ENCODE results near the gene C19orf85. TPM values are rescaled to one million over a fixed set of nuclear protein-coding genes. Genes with fewer than 3 reads are reported as not detected.

The C19orf85 gene
- total and polyA plus RNA-seq, 9 donors = not detected

GRCh38 chr19:55461259-55461973 is 3.1 kb downstream of the C19orf85 start, which contains the start of gene ISOC2:
ISOC2 (minus strand) TSS chr19:55461642; CDS start chr19:55456486, 5,156 bp downstream.
- Histone ChIP-seq H3K36me3 (no peaks in the 10 kb centered on the region), H3K27me3 (no peaks in the 10 kb centered on the region), H3K27ac (peak within 1 kb of the TSS; percentile 64 to 72), H3K4me3 (peak within 1 kb of the TSS; percentile 60), H3K9me3 (no peaks in the 10 kb centered on the region), H3K4me1 (ENCODE audit: insufficient read depth) (no peaks in the 10 kb centered on the region)
- intact Hi-C loops (cut with DNase I) = loop anchor here in 1 of 4 donors (5.0 kb wide), 2 partner anchors 41 to 74 kb away; partner anchors contain the start of gene RPL28
- TF ChIP-seq, protein P1, sequence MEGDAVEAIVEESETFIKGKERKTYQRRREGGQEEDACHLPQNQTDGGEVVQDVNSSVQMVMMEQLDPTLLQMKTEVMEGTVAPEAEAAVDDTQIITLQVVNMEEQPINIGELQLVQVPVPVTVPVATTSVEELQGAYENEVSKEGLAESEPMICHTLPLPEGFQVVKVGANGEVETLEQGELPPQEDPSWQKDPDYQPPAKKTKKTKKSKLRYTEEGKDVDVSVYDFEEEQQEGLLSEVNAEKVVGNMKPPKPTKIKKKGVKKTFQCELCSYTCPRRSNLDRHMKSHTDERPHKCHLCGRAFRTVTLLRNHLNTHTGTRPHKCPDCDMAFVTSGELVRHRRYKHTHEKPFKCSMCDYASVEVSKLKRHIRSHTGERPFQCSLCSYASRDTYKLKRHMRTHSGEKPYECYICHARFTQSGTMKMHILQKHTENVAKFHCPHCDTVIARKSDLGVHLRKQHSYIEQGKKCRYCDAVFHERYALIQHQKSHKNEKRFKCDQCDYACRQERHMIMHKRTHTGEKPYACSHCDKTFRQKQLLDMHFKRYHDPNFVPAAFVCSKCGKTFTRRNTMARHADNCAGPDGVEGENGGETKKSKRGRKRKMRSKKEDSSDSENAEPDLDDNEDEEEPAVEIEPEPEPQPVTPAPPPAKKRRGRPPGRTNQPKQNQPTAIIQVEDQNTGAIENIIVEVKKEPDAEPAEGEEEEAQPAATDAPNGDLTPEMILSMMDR (IDR thresholded peaks at IDR 0.05) = no peak
- peak; percentile 82 for TF ChIP-seq POLR2A (IDR thresholded peaks at IDR 0.05)
- TF ChIP-seq EP300 (IDR thresholded peaks at IDR 0.05) = peak; percentile 12
- WGBS, 3 donors = 0% methylated on average over 53 to 54 of the region's 54 CpGs
- peak; percentile 100 for DNase-seq

DNA sequence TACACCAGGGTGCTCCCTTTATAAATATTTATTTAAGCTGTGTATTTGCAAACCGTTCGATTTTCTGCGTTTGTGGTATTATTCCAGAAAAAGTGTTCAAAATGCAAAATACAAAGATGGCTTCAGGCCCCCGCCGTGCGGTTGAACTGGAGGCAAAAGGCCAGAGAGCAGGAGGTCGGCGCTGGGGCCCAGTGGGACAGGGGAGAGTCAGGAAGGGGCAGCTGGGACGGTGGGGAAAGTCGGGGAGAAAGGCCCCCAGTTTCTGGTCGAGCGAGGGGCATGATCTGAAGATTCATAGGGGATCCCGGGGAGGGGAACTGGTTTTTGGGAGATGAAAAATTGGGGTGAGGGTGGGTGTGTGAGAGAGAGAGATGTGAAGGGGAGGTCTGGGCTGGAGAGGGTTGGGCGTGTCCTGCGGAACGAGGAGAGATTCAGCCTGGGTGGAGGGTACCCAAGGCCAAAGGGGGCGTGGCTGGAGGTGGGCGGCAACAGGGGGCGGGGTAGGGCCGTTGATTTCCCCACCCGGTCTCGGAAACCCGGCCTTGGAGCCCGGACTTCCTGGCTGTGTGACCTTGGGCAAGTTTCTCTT is 3.8 kb downstream of the C19orf85 start:
- TF ChIP-seq EP300 (IDR thresholded peaks at IDR 0.05) (no peak), POLR2A (IDR thresholded peaks at IDR 0.05) (no peak)
- TF ChIP-seq, protein P1 (IDR thresholded peaks at IDR 0.05) = no peak
- H3K27ac ChIP-seq = peak overlapping the region; percentile 64 to 72
- H3K4me3 ChIP-seq = peak overlapping the region; percentile 50
- no peaks in the 10 kb centered on the region for H3K4me1 ChIP-seq (ENCODE audit: insufficient read depth)
- 1 to 5% (median 3%) methylated on average over 22 to 24 of the region's 24 CpGs for WGBS, 3 donors
- intact Hi-C loops (cut with DNase I) = loop anchor here in 1 of 4 donors (5.0 kb wide), 2 partner anchors 42 to 73 kb away; partner anchors contain the start of gene RPL28
- no peaks in the 10 kb centered on the region for H3K27me3 ChIP-seq
- H3K9me3 ChIP-seq = no peaks in the 10 kb centered on the region
- H3K36me3 ChIP-seq = no peaks in the 10 kb centered on the region
- peak; percentile 90 to 94 (median 92) for DNase-seq

DNA sequence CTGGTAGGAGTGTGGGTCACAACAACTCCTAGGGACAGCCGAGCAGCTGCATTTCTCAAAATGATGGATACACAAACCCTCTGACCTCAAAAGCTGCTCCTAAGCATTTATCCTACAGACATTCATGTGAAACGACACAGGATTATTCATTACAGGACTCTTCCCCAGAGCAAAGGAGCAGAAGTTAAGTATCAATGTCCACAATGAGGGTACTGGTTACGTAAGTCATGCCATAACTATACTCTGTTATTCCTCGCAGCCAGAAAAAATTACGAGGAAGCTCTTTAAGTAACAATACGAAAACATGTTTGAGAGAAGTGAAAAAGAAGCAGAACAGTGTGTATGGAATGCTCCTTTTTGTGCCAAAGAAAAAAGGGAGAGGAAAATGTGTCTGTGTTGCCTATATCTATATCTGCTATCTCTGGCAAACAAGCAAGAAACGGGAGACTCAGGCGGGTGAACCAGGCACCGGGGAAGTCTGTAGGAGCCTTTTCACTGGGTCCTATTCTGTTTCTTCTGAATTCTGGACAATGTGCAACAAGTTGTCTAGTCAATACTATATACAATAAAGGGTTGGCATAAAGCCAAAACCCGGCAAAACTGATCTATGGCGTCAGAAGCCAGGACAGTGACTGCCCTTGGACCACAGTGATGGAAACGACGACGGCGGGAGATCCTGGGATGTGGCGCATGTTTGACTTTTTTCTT is 4.4 kb downstream of the C19orf85 start:
- no peaks in the 10 kb centered on the region for H3K9me3 ChIP-seq
- no peaks in the 10 kb centered on the region for H3K4me1 ChIP-seq (ENCODE audit: insufficient read depth)
- no peaks in the 10 kb centered on the region for H3K27me3 ChIP-seq
- no peak for TF ChIP-seq EP300 (IDR thresholded peaks at IDR 0.05)
- no peak for TF ChIP-seq POLR2A (IDR thresholded peaks at IDR 0.05)
- TF ChIP-seq, protein P1 (IDR thresholded peaks at IDR 0.05) = no peak
- no peaks in the 10 kb centered on the region for H3K36me3 ChIP-seq
- intact Hi-C loops (cut with DNase I) = loop anchor here in 1 of 4 donors (5.0 kb wide), 2 partner anchors 42 to 73 kb away; partner anchors contain the start of gene RPL28
- WGBS, 3 donors = 15 to 16% (median 16%) methylated on average over 16 of the region's 16 CpGs
- DNase-seq = peak in 1 of 5 donors; percentile 40
- peak overlapping the region; percentile 64 to 72 for H3K27ac ChIP-seq
- peak overlapping the region; percentile 50 for H3K4me3 ChIP-seq

DNA sequence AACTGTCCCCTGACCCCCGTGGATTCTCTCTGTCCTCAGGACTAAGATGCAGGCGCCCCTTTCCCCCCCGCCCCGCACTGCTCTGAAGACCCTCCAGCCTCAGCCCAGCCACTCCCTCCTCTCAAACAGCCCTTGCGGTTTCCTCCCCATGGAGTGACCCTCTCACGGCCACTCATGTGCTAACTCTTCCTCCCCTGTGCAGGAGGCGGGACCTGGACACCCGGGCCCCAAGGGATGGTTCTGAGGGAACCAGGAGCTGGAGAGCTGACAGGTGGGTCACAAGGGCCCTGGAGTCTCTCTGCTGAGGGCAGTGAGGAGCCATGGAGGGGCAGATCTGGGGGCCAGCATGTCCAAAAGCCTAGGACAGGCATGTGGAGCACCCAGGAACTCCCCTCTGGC is 5.0 kb downstream of the C19orf85 start:
- H3K4me3 ChIP-seq = no peak overlapping the region
- DNase-seq = peak in 1 of 5 donors; percentile 46
- H3K27ac ChIP-seq = peak overlapping the region; percentile 32 to 38
- H3K36me3 ChIP-seq = no peaks in the 10 kb centered on the region
- H3K4me1 ChIP-seq (ENCODE audit: insufficient read depth) = no peaks in the 10 kb centered on the region
- 47 to 57% (median 50%) methylated on average over 8 of the region's 8 CpGs for WGBS, 3 donors
- intact Hi-C loops (cut with DNase I) = no loop called here
- H3K27me3 ChIP-seq = no peaks in the 10 kb centered on the region
- TF ChIP-seq EP300 (IDR thresholded peaks at IDR 0.05) (no peak), POLR2A (IDR thresholded peaks at IDR 0.05) (no peak)
- TF ChIP-seq, protein P1 (IDR thresholded peaks at IDR 0.05) = no peak
- no peaks in the 10 kb centered on the region for H3K9me3 ChIP-seq

Measured in ovary (tissue), 9 donors.